Neural progenitor cell (in vitro differentiated cells): ENCODE measurements around the gene MIEF1. TPM values are rescaled to one million over a fixed set of nuclear protein-coding genes. Genes with fewer than 3 reads are reported as not detected.
A peak's percentile ranks its signal among the peaks of the same experiment; 100 is the strongest.

ENCODE experiments used
- DNase-seq: peaks from one replicate; pipeline ENCODE4 v3.0.0-alpha.2; 2016; ENCODE audit warnings: low spot score
- H2AFZ ChIP-seq: fragments of 200-600 bp; sonication (generic); replicated peaks from 2 replicates; pipeline ENCODE4 v1.6.1; 2016; ENCODE audit warnings: antibody characterized with exemption
- H3F3A ChIP-seq: fragments of 200-600 bp; sonication (generic); 2 replicates; pipeline ENCODE4 v1.6.1; 2016; ENCODE audit warnings: antibody characterized with exemption, low read depth
- H3K27ac ChIP-seq: fragments of 200-600 bp; sonication (generic); 2 replicates; pipeline ENCODE4 v1.5.1; 2016; ENCODE audit warnings: mild to moderate bottlenecking
- H3K27me3 ChIP-seq: fragments of 200-600 bp; sonication (generic); 2 replicates; pipeline ENCODE4 v1.6.1; 2016; ENCODE audit warnings: mild to moderate bottlenecking, moderate library complexity
- H3K36me3 ChIP-seq: fragments of 200-600 bp; sonication (generic); 2 replicates; pipeline ENCODE4 v1.5.1; 2016
- H3K4me1 ChIP-seq: fragments of 200-600 bp; sonication (generic); 2 replicates; pipeline ENCODE4 v1.6.1; 2016; ENCODE audit warnings: mixed run types
- H3K4me2 ChIP-seq: fragments of 200-600 bp; sonication (generic); 2 replicates; pipeline ENCODE4 v1.6.1; 2016
- H3K4me3 ChIP-seq: fragments of 200-600 bp; sonication (generic); 2 replicates; pipeline ENCODE4 v1.5.1; 2016
- H3K79me2 ChIP-seq: fragments of 200-600 bp; sonication (generic); 2 replicates; pipeline ENCODE4 v1.6.1; 2016; ENCODE audit warnings: low read depth
- H3K9ac ChIP-seq: fragments of 200-600 bp; sonication (generic); 2 replicates; pipeline ENCODE4 v1.6.1; 2016
- H3K9me3 ChIP-seq: fragments of 200-600 bp; sonication (generic); 2 replicates; pipeline ENCODE4 v1.5.1; 2016; ENCODE audit warnings: low read depth
- H4K20me1 ChIP-seq: fragments of 200-600 bp; sonication (generic); 2 replicates; pipeline ENCODE4 v1.6.1; 2016; ENCODE audit warnings: low read depth
- H3K27ac Mint-ChIP-seq: 3 replicates; pipeline ENCODE4 v1.8.0; 2021; ENCODE audit warnings: mixed read lengths
- H3K27me3 Mint-ChIP-seq: 2 replicates; pipeline ENCODE4 v1.8.0; 2022; ENCODE audit warnings: low read depth, mild to moderate bottlenecking, inconsistent platforms, moderate library complexity, mixed read lengths; ENCODE audit not compliant: insufficient read depth
- H3K36me3 Mint-ChIP-seq: 3 replicates; pipeline ENCODE4 v1.8.0; 2021; ENCODE audit warnings: mixed read lengths
- H3K4me1 Mint-ChIP-seq: 3 replicates; pipeline ENCODE4 v1.8.0; 2021; ENCODE audit warnings: mixed read lengths
- H3K4me3 Mint-ChIP-seq: 3 replicates; pipeline ENCODE4 v1.8.0; 2021; ENCODE audit warnings: mild to moderate bottlenecking, moderate library complexity, mixed read lengths
- H3K9me3 Mint-ChIP-seq: 3 replicates; pipeline ENCODE4 v1.8.0; 2020; ENCODE audit warnings: mixed read lengths
- EZH2 ChIP-seq: fragments of 200-600 bp; sonication (generic); IDR thresholded peaks from 2 replicates; pipeline ENCODE4 v1.6.1; 2017; ENCODE audit warnings: antibody characterized with exemption, mild to moderate bottlenecking, moderate library complexity
- EZH2phosphoT487 ChIP-seq: fragments of 200-600 bp; sonication (generic); IDR thresholded peaks from 2 replicates; pipeline ENCODE4 v1.6.1; 2017; ENCODE audit warnings: antibody characterized with exemption
- total RNA-seq: library from RNA; depleted of rRNA; stranded (reverse); fragments of >200 nt; gene quantifications from 2 replicates; pipeline ENCODE4 v1.2.3, GENCODE V29; 2015; ENCODE audit warnings: low replicate concordance
- TF ChIP-seq, protein P1 (sequence below): fragments of 200-600 bp; sonication (generic); IDR thresholded peaks from 2 replicates; pipeline ENCODE4 v1.5.1; 2017; ENCODE audit warnings: antibody characterized with exemption, mild to moderate bottlenecking

Gene MIEF1
- total RNA-seq, 1 donor from 2014 or later, result 22.0 TPM

DNA sequence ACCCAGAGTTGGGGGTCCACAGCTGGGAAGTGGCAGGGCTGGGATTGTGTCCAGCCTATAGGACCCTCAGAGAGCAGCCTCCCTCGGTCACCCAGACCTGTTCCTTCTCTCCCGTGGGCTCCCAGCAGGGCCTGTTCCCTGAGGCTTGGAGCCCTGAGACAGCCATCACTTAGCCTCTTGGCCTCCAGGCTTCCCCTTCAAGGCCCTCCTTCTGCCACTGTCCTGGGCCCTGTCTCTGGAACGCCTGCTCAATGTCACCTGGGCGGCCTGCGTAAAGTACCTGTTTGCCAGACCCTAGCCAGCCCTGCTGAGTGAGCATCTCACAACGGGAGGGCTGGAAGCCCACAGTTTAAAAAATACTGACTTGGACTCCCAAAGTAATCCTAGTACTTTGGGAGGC is 38.8 kb upstream of the MIEF1 start:
- peaks cover under 1% of the 10 kb centered on the region for H3K36me3 Mint-ChIP-seq
- TF ChIP-seq, protein P1, sequence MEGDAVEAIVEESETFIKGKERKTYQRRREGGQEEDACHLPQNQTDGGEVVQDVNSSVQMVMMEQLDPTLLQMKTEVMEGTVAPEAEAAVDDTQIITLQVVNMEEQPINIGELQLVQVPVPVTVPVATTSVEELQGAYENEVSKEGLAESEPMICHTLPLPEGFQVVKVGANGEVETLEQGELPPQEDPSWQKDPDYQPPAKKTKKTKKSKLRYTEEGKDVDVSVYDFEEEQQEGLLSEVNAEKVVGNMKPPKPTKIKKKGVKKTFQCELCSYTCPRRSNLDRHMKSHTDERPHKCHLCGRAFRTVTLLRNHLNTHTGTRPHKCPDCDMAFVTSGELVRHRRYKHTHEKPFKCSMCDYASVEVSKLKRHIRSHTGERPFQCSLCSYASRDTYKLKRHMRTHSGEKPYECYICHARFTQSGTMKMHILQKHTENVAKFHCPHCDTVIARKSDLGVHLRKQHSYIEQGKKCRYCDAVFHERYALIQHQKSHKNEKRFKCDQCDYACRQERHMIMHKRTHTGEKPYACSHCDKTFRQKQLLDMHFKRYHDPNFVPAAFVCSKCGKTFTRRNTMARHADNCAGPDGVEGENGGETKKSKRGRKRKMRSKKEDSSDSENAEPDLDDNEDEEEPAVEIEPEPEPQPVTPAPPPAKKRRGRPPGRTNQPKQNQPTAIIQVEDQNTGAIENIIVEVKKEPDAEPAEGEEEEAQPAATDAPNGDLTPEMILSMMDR, result no peak
- Histone ChIP-seq H3K27ac (no peak overlapping the region), H3K4me1 (peaks cover 10% of the 10 kb centered on the region), H3K9ac (no peak overlapping the region), H3K36me3 (no peaks in the 10 kb centered on the region), H3F3A (peaks cover 8% of the 10 kb centered on the region), H4K20me1 (peaks cover 53% of the 10 kb centered on the region), H3K79me2 (peaks cover 34% of the 10 kb centered on the region), H2AFZ (no peak overlapping the region), H3K4me2 (no peak overlapping the region), H3K4me3 (no peak overlapping the region), H3K9me3 (no peaks in the 10 kb centered on the region), H3K27me3 (peaks cover 5% of the 10 kb centered on the region)
- H3K4me1 Mint-ChIP-seq, result peaks cover 22% of the 10 kb centered on the region
- no peak overlapping the region for H3K27ac Mint-ChIP-seq
- no peak for DNase-seq
- no peak overlapping the region for H3K4me3 Mint-ChIP-seq
- no peaks in the 10 kb centered on the region for H3K9me3 Mint-ChIP-seq
- H3K27me3 Mint-ChIP-seq, result peaks cover 7% of the 10 kb centered on the region

DNA sequence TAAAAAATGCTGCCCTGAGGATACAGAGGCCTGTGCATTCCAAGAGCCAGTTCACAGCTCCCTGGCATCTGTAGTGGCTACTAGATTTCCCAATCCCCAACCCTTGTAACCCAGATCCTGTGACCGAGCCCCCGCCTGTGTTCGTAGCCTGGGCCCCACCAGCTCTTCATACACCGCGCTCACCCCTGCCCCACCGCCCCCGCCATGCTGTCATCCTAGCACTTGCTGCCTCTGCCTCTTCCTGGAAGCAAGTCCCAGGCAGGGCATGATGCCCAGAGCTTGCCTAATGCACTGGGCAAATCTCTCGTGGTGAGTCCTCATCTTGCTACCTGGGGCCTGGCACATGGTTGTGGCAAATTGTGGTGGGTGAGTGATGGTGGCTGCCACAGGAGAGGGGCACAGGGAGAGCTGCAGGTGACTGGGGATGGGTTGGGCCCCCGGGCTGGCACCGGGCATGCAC is 38.1 kb upstream of the MIEF1 start:
- no peak overlapping the region for H3K27ac Mint-ChIP-seq
- H3K36me3 Mint-ChIP-seq, result peaks cover 2% of the 10 kb centered on the region

DNA sequence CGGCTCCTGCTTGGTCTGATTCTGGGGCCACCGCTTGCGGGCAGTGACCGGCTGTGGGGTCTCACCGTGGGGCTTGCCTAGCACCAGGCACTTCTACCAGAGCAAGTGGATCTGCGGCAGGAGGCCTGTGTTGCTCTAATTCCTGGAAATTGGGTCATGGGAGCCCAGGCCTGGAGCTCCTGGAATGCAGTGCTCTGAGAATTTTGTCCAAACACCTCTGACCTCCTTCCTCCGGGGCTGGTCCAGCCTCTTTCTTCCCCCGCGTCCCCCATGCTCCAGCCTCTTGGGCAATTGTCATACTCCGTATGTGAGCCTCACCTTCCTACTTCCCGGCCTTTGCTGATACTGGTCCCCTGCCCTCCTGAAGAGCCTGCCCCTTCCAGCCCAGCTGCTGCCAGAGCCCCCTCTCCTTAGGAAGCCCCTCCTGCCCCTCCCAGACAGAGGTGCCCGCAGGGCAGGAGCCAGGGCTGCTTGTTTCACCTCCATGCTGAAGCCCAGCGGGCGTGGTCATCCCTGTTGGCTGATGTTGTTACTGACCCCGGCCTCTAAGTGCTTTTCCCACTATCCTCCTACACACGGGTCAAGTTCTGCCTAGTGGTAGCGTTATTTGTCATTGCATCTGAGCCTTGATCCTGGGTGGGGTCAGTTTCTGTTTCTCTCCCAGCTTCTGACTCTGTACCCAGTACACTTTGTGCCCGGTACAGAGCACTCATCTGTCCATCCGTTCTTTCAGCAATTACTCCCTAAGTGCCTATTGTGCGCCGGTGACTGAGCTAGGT is 35.7 kb upstream of the MIEF1 start:
- peaks cover 73% of the 10 kb centered on the region for H4K20me1 ChIP-seq
- H3K36me3 ChIP-seq, result no peaks in the 10 kb centered on the region
- peaks cover 17% of the 10 kb centered on the region for H3K79me2 ChIP-seq
- no peak overlapping the region for H3K4me2 ChIP-seq
- Mint-ChIP-seq H3K9me3 (no peaks in the 10 kb centered on the region), H3K4me1 (peaks cover 37% of the 10 kb centered on the region), H3K36me3 (peaks cover 2% of the 10 kb centered on the region), H3K27me3 (no peaks in the 10 kb centered on the region), H3K4me3 (no peak overlapping the region), H3K27ac (peak overlapping the region; percentile 87)
- H3K4me3 ChIP-seq, result no peak overlapping the region
- peaks cover 30% of the 10 kb centered on the region for H3K4me1 ChIP-seq
- peaks cover 22% of the 10 kb centered on the region for H3F3A ChIP-seq
- H3K9ac ChIP-seq, result no peak overlapping the region
- H2AFZ ChIP-seq, result no peak overlapping the region
- H3K27ac ChIP-seq, result no peak overlapping the region
- no peak for DNase-seq
- H3K27me3 ChIP-seq, result no peaks in the 10 kb centered on the region
- no peaks in the 10 kb centered on the region for H3K9me3 ChIP-seq
- TF ChIP-seq EZH2phosphoT487 (no peak), EZH2 (no peak)
- TF ChIP-seq, protein P1, result no peak

More for the DNA sequence above, 38.1 kb upstream of the MIEF1 start:
- DNase-seq, result no peak
- peaks cover 7% of the 10 kb centered on the region for H3K4me1 ChIP-seq
- peaks cover 28% of the 10 kb centered on the region for H3K79me2 ChIP-seq
- H3K9me3 Mint-ChIP-seq, result no peaks in the 10 kb centered on the region
- TF ChIP-seq EZH2phosphoT487 (no peak), EZH2 (no peak)
- TF ChIP-seq, protein P1, result no peak
- H3K9ac ChIP-seq, result no peak overlapping the region
- H4K20me1 ChIP-seq, result peaks cover 57% of the 10 kb centered on the region
- no peak overlapping the region for H3K27ac ChIP-seq
- H3K4me1 Mint-ChIP-seq, result peaks cover 23% of the 10 kb centered on the region
- no peaks in the 10 kb centered on the region for H3K9me3 ChIP-seq
- no peak overlapping the region for H3K4me2 ChIP-seq
- H3K4me3 ChIP-seq, result no peak overlapping the region
- H3K36me3 ChIP-seq, result no peaks in the 10 kb centered on the region
- H3F3A ChIP-seq, result peaks cover 8% of the 10 kb centered on the region
- peaks cover 3% of the 10 kb centered on the region for H3K27me3 Mint-ChIP-seq
- H3K27me3 ChIP-seq, result no peaks in the 10 kb centered on the region
- no peak overlapping the region for H2AFZ ChIP-seq
- no peak overlapping the region for H3K4me3 Mint-ChIP-seq
